OCI-LY7 (cell line): ENCODE measurements around the gene CANT1. TPM values are rescaled to one million over a fixed set of nuclear protein-coding genes. Genes with fewer than 3 reads are reported as not detected.

ENCODE experiments used
- BruUV-seq: library from RNA; stranded (reverse); fragments of 400-500 nt; replicated peaks from 2 replicates; lab custom pipeline; 2021; lab: Mats Ljungman, UMichigan
- CTCF ChIA-PET: fragments of 300-600 bp; sonication (Branson Sonifier 250); formaldehyde crosslinking; loops from one replicate; lab custom pipeline; 2022; ENCODE audit warnings: antibody characterized with exemption; ENCODE audit not compliant: unreplicated experiment; lab: Charles Lee
- POLR2A ChIA-PET: fragments of 300-600 bp; sonication (Branson Sonifier 250); formaldehyde crosslinking; loops from one replicate; lab custom pipeline; 2022; ENCODE audit warnings: antibody characterized with exemption; lab: Charles Lee
- DNase-seq: peaks from one replicate; pipeline ENCODE4 v3.0.0-alpha.2; 2015; ENCODE audit warnings: low spot score
- H2AFZ ChIP-seq: fragments of 200-600 bp; sonication (generic), shearing (Covaris generic); 2 replicates; pipeline ENCODE4 v1.6.1; 2014; ENCODE audit warnings: mild to moderate bottlenecking, antibody characterized with exemption, low read length, moderate library complexity
- H3K27ac ChIP-seq: fragments of 200-600 bp; sonication (generic); 2 replicates; pipeline ENCODE4 v1.5.1; 2014; ENCODE audit warnings: mixed run types, low read depth, mild to moderate bottlenecking, moderate library complexity, low read length, inconsistent platforms; ENCODE audit not compliant: poor library complexity, severe bottlenecking
- H3K36me3 ChIP-seq: fragments of 200-600 bp; sonication (generic); 2 replicates; pipeline ENCODE4 v1.6.1; 2014; ENCODE audit warnings: mild to moderate bottlenecking, antibody characterized with exemption, low read length, moderate library complexity, mixed read lengths; ENCODE audit not compliant: insufficient read depth
- H3K4me1 ChIP-seq: fragments of 200-600 bp; sonication (generic); 2 replicates; pipeline ENCODE4 v1.5.1; 2014; ENCODE audit warnings: mild to moderate bottlenecking, low read length; ENCODE audit not compliant: insufficient read depth, poor library complexity, severe bottlenecking
- H3K4me2 ChIP-seq: fragments of 200-600 bp; sonication (generic); 2 replicates; pipeline ENCODE4 v1.6.1; 2014; ENCODE audit warnings: mild to moderate bottlenecking, low read length
- H3K4me3 ChIP-seq: fragments of 200-600 bp; sonication (generic); 2 replicates; pipeline ENCODE4 v1.5.1; 2014; ENCODE audit warnings: mild to moderate bottlenecking, low read depth, low read length; ENCODE audit not compliant: poor library complexity, severe bottlenecking
- H3K79me2 ChIP-seq: fragments of 200-600 bp; sonication (generic); 2 replicates; pipeline ENCODE4 v1.6.1; 2016; ENCODE audit warnings: low read depth, mild to moderate bottlenecking, low read length, moderate library complexity, mixed read lengths; ENCODE audit not compliant: insufficient read depth
- H3K9me2 ChIP-seq: fragments of 200-600 bp; sonication (generic); 2 replicates; pipeline ENCODE4 v1.6.1; 2016; ENCODE audit warnings: mild to moderate bottlenecking, low read length, mixed read lengths; ENCODE audit not compliant: insufficient read depth
- H3K9me3 ChIP-seq: fragments of 200-600 bp; sonication (generic); 2 replicates; pipeline ENCODE4 v1.6.1; 2014; ENCODE audit warnings: mild to moderate bottlenecking, mixed run types, low read length, mixed read lengths
- H4K20me1 ChIP-seq: fragments of 200-600 bp; sonication (generic); 2 replicates; pipeline ENCODE4 v1.6.1; 2014; ENCODE audit warnings: mild to moderate bottlenecking, antibody characterized with exemption, low read length, moderate library complexity, mixed read lengths; ENCODE audit not compliant: insufficient read depth
- EZH2phosphoT487 ChIP-seq: fragments of 200-600 bp; sonication (generic); IDR thresholded peaks from 2 replicates; pipeline ENCODE4 v1.6.1; 2018; ENCODE audit warnings: low read depth, borderline replicate concordance, mild to moderate bottlenecking, mixed run types, antibody characterized with exemption, low read length, moderate library complexity, mixed read lengths
- intact Hi-C: fragments of 100-400 bp; cut with micrococcal nuclease; formaldehyde crosslinking; loops from one replicate; pipeline ENCODE4 v1.10.0; 2022; ENCODE audit not compliant: unreplicated experiment
- total RNA-seq, 2 experiments: library from RNA; depleted of rRNA in 1 of 2; stranded (reverse); fragments of >200 nt in 1 of 2; shearing (Covaris generic) in 1 of 2; gene quantifications; 2 replicates each; pipeline ENCODE4 v1.2.3, GENCODE V29; 2014 to 2022
- TF ChIP-seq, protein P1 (sequence below): fragments of 200-600 bp; sonication (generic); conservative IDR thresholded peaks from 2 replicates; pipeline ENCODE4 v1.5.1; 2014; ENCODE audit warnings: mild to moderate bottlenecking, antibody characterized with exemption, low read length, moderate library complexity, mixed read lengths

Gene CANT1
- total RNA-seq, 2 experiments from 2014 or later = 37.2 to 60.5 TPM

DNA sequence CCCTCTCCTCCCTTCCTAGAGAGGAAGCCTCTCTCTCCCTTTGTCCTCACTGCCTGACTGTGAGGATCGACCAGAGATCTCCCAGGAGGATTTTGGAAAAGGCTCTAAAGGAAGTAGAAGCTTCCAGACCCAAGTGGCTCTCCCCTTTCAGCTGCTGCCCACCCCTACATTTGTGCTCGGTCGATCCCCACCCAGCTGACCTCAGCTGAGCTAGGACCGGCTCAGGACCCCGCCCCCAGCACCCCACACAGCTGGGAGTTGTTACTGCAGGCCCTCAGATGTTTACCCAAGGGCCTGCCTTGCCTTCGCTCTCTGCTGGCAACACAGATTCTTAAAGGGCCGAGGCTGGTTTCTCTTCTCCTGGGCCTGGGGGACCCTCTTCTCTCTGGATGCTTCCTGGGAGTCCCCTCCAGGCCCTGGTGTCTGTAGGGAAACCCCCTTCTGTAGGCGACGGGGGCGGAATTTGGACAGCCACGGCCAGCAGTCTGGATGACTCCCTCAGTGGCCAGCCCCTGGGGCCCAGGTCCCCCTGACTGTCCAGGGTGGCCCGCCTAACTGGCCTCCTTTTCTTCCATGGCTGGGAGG, 57.5 kb downstream of the CANT1 start:
- no peaks in the 10 kb centered on the region for H3K4me1 ChIP-seq
- DNase-seq = no peak
- no peak overlapping the region for H3K4me2 ChIP-seq
- CTCF ChIA-PET = no interaction called here
- no peaks in the 10 kb centered on the region for H3K36me3 ChIP-seq
- H3K27ac ChIP-seq = no peak overlapping the region
- H2AFZ ChIP-seq = no peak overlapping the region
- POLR2A ChIA-PET = no interaction called here
- BruUV-seq = no TSS peak
- intact Hi-C loops = no loop called here
- no peak for TF ChIP-seq EZH2phosphoT487
- TF ChIP-seq, protein P1, sequence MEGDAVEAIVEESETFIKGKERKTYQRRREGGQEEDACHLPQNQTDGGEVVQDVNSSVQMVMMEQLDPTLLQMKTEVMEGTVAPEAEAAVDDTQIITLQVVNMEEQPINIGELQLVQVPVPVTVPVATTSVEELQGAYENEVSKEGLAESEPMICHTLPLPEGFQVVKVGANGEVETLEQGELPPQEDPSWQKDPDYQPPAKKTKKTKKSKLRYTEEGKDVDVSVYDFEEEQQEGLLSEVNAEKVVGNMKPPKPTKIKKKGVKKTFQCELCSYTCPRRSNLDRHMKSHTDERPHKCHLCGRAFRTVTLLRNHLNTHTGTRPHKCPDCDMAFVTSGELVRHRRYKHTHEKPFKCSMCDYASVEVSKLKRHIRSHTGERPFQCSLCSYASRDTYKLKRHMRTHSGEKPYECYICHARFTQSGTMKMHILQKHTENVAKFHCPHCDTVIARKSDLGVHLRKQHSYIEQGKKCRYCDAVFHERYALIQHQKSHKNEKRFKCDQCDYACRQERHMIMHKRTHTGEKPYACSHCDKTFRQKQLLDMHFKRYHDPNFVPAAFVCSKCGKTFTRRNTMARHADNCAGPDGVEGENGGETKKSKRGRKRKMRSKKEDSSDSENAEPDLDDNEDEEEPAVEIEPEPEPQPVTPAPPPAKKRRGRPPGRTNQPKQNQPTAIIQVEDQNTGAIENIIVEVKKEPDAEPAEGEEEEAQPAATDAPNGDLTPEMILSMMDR = no peak
- H3K79me2 ChIP-seq = no peaks in the 10 kb centered on the region
- no peaks in the 10 kb centered on the region for H4K20me1 ChIP-seq
- no peak overlapping the region for H3K4me3 ChIP-seq
- H3K9me2 ChIP-seq = no peaks in the 10 kb centered on the region
- H3K9me3 ChIP-seq = no peaks in the 10 kb centered on the region

DNA sequence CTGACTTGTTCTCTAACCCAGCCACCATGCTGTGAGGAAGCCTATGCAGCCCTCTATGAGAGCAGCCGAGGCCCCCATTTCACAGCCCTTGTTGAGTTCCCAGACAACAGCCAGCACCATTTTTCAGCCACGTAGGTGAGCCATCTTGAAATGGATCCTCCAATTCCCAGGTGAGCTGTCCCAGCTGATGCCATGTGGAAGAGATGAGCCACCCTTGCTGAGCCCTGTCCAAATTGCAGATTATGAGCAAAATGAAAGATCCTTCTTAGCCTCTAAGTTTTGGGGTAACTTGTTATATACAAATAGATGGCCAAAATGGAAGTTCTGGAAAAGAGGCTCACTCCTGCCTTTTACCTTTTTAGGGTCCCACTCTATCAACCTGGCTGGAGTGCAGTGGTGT, 58.7 kb downstream of the CANT1 start:
- Histone ChIP-seq H3K79me2 (no peaks in the 10 kb centered on the region), H3K27ac (no peak overlapping the region), H4K20me1 (no peaks in the 10 kb centered on the region), H3K36me3 (no peaks in the 10 kb centered on the region), H3K4me3 (no peak overlapping the region), H3K9me2 (no peaks in the 10 kb centered on the region), H3K4me1 (no peaks in the 10 kb centered on the region), H2AFZ (no peak overlapping the region), H3K9me3 (no peaks in the 10 kb centered on the region), H3K4me2 (no peak overlapping the region)
- TF ChIP-seq, protein P1 = no peak
- TF ChIP-seq EZH2phosphoT487 = no peak
- ChIA-PET POLR2A (no interaction called here), CTCF (no interaction called here)
- intact Hi-C loops = no loop called here
- BruUV-seq = no TSS peak
- no peak for DNase-seq
